Activated B cell treated with CpG ODN at 0.5 μM for 24 hours (primary cell): Measurements from ENCODE around the gene AQP1. TPM values are rescaled to one million over a fixed set of nuclear protein-coding genes. Genes with fewer than 3 reads are reported as not detected.

Source experiments
- ATAC-seq: fragments of 200-7000 bp; cut with Tn5 transposase; one replicate; pipeline ENCODE4 v1.10.0; 2021; ENCODE audit warnings: low read depth, mild to moderate bottlenecking, moderate library complexity
- CTCF ChIA-PET: fragments of 350-600 bp; sonication (Branson Sonifier 250); formaldehyde crosslinking; loops from one replicate; lab custom pipeline; 2021; ENCODE audit warnings: antibody characterized with exemption; lab: Charles Lee
- POLR2A ChIA-PET: fragments of 350-600 bp; sonication (Branson Sonifier 250); formaldehyde crosslinking; loops from one replicate; lab custom pipeline; 2021; ENCODE audit warnings: antibody characterized with exemption; lab: Charles Lee
- DNase-seq: peaks from one replicate; pipeline ENCODE4 v3.0.0; 2022
- H3K27ac Mint-ChIP-seq: one replicate; pipeline ENCODE4 v1.8.0; 2020; ENCODE audit warnings: mixed read lengths
- H3K27me3 Mint-ChIP-seq: one replicate; pipeline ENCODE4 v1.8.0; 2021; ENCODE audit warnings: mixed read lengths
- H3K36me3 Mint-ChIP-seq: one replicate; pipeline ENCODE4 v1.8.0; 2021; ENCODE audit warnings: low read depth, mixed read lengths
- H3K4me1 Mint-ChIP-seq: one replicate; pipeline ENCODE4 v1.8.0; 2021; ENCODE audit warnings: mixed read lengths
- H3K4me3 Mint-ChIP-seq: one replicate; pipeline ENCODE4 v1.8.0; 2020; ENCODE audit warnings: mild to moderate bottlenecking, mixed read lengths
- H3K9me3 Mint-ChIP-seq: one replicate; pipeline ENCODE4 v1.8.0; 2020; ENCODE audit warnings: mixed read lengths
- intact Hi-C: fragments of 100-400 bp; cut with micrococcal nuclease; formaldehyde crosslinking; loops from one replicate; pipeline ENCODE4 v1.15.1; 2024
- total RNA-seq: library from RNA; stranded (reverse); gene quantifications from 2 replicates; pipeline ENCODE4 v1.2.3, GENCODE V29; 2022
- TF ChIP-seq, protein P1 (sequence below): fragments of 200-600 bp; IDR thresholded peaks from one replicate; pipeline ENCODE4 v1.8.0; 2022; ENCODE audit warnings: antibody characterized with exemption, mild to moderate bottlenecking

The AQP1 gene
- total RNA-seq, 1 donor from 2014 or later, result 0.44 TPM

DNA sequence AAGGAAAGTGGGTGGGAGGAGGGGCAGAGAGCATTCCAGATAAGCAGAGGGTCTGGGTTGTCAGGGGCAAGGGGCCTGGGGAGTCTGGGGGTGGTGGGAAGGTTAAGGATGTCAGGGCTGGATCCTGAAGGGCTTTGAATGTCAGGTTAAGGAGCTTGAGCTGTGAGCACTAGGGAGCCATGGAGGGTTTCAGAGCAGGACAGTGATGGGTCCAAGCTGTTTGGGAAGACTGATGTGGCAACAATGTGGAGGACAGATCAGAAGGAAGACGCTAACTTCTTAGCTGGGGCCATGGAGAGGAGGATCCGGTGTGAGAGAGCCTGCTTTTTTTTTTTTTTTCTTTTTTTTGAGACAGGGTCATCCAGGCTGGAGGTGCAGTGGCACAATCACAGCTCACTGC is 13.9 kb upstream of the AQP1 start:
- POLR2A ChIA-PET, result no interaction called here
- ATAC-seq, result no peak
- TF ChIP-seq, protein P1, sequence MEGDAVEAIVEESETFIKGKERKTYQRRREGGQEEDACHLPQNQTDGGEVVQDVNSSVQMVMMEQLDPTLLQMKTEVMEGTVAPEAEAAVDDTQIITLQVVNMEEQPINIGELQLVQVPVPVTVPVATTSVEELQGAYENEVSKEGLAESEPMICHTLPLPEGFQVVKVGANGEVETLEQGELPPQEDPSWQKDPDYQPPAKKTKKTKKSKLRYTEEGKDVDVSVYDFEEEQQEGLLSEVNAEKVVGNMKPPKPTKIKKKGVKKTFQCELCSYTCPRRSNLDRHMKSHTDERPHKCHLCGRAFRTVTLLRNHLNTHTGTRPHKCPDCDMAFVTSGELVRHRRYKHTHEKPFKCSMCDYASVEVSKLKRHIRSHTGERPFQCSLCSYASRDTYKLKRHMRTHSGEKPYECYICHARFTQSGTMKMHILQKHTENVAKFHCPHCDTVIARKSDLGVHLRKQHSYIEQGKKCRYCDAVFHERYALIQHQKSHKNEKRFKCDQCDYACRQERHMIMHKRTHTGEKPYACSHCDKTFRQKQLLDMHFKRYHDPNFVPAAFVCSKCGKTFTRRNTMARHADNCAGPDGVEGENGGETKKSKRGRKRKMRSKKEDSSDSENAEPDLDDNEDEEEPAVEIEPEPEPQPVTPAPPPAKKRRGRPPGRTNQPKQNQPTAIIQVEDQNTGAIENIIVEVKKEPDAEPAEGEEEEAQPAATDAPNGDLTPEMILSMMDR, result no peak
- intact Hi-C loops, result no loop called here
- peaks cover 2% of the 10 kb centered on the region for H3K27me3 Mint-ChIP-seq
- no peaks in the 10 kb centered on the region for H3K4me1 Mint-ChIP-seq
- no peak overlapping the region for H3K27ac Mint-ChIP-seq
- no peak for DNase-seq
- H3K4me3 Mint-ChIP-seq, result no peak overlapping the region
- no peaks in the 10 kb centered on the region for H3K36me3 Mint-ChIP-seq
- CTCF ChIA-PET, result no interaction called here
- H3K9me3 Mint-ChIP-seq, result no peaks in the 10 kb centered on the region

DNA sequence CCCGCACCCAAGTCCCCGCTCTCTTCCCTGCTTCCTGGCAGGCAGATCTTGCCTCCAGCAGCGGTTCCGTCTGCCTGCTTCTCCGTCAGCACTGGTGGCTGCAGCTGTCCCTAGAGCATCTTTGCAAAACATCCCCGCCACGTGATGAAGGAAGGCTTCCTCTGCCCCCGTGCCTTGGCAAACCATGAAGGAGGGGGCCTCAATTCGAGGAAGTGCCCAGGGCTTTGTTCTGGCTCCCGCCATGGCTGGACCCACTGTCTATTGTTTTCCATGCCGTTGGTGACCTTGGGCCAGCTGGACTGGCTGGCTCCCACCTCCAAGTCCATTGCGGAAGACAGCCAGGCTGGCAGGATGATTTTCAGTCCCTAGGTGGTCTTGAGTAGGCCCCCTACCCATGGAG is 13.2 kb upstream of the AQP1 start:
- H3K36me3 Mint-ChIP-seq, result no peaks in the 10 kb centered on the region
- DNase-seq (no peak), ATAC-seq (no peak)
- H3K4me1 Mint-ChIP-seq, result no peaks in the 10 kb centered on the region
- TF ChIP-seq, protein P1, result no peak
- H3K4me3 Mint-ChIP-seq, result no peak overlapping the region
- H3K27me3 Mint-ChIP-seq, result peaks cover 2% of the 10 kb centered on the region
- H3K27ac Mint-ChIP-seq, result no peak overlapping the region
- H3K9me3 Mint-ChIP-seq, result no peaks in the 10 kb centered on the region
- intact Hi-C loops, result no loop called here
- ChIA-PET POLR2A (no interaction called here), CTCF (no interaction called here)

DNA sequence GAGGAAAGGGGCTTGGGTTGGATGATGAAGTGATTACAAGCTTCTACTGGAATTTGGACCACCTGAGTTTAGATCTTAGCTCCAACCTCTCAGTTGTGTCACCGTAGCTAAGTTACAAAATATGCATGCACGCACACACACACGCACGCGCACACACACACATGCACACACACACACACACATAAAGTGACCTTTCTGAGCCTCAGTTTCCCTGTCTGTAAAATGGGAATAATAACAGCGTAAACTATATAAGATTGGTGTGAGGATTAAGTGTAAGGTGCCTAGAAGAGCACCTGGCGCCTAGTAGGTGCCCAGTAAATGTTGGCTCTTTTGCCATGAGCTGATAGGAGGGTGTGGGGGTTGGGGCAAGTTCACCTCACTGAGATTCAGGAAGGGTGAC is 12.6 kb upstream of the AQP1 start:
- TF ChIP-seq, protein P1, result no peak
- Mint-ChIP-seq H3K36me3 (no peaks in the 10 kb centered on the region), H3K27ac (no peak overlapping the region), H3K9me3 (no peaks in the 10 kb centered on the region), H3K4me1 (no peaks in the 10 kb centered on the region), H3K4me3 (no peak overlapping the region), H3K27me3 (peaks cover 2% of the 10 kb centered on the region)
- ChIA-PET POLR2A (no interaction called here), CTCF (no interaction called here)
- intact Hi-C loops, result no loop called here
- ATAC-seq, result no peak
- no peak for DNase-seq

GRCh38 chr7:30899630-30900029 is 12.0 kb upstream of the AQP1 start:
- DNase-seq, result no peak
- POLR2A ChIA-PET, result no interaction called here
- H3K27me3 Mint-ChIP-seq, result peaks cover 2% of the 10 kb centered on the region
- H3K4me3 Mint-ChIP-seq, result no peak overlapping the region
- CTCF ChIA-PET, result no interaction called here
- ATAC-seq, result no peak
- H3K27ac Mint-ChIP-seq, result no peak overlapping the region
- intact Hi-C loops, result no loop called here
- H3K4me1 Mint-ChIP-seq, result no peaks in the 10 kb centered on the region
- H3K36me3 Mint-ChIP-seq, result no peaks in the 10 kb centered on the region
- TF ChIP-seq, protein P1, result no peak
- no peaks in the 10 kb centered on the region for H3K9me3 Mint-ChIP-seq

DNA sequence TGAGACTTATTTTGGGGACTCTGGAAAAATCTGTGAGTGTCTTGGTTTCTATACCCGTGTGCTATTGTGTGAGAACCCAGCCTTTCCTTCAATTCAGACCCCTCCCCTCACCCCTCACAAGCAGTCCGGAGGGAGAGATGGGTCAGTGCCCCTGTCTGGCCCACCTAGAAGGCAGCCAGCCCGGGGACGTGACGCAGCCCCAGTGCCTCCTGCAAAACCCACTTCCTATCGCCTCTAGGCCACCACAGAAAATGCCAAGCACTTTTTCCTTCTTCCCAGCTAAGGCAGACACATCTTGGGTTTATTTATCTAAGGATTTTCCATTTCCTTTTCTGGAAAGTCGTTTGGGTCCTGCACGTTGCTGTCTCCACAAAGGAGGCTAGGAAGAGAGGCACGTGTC is 11.6 kb upstream of the AQP1 start:
- CTCF ChIA-PET, result no interaction called here
- no peak overlapping the region for H3K4me3 Mint-ChIP-seq
- no peaks in the 10 kb centered on the region for H3K36me3 Mint-ChIP-seq
- H3K27me3 Mint-ChIP-seq, result peaks cover 2% of the 10 kb centered on the region
- no peak for ATAC-seq
- no peak for DNase-seq
- TF ChIP-seq, protein P1, result no peak
- no peak overlapping the region for H3K27ac Mint-ChIP-seq
- H3K9me3 Mint-ChIP-seq, result no peaks in the 10 kb centered on the region
- POLR2A ChIA-PET, result no interaction called here
- H3K4me1 Mint-ChIP-seq, result no peaks in the 10 kb centered on the region
- intact Hi-C loops, result no loop called here
